Stimulated activated CD8-positive, alpha-beta memory T cell treated with anti-CD3 and anti-CD28 coated beads, Interleukin-7, amount 100 ng/mL, for 48 hours (primary cell): ENCODE results near the gene STK32A.
"Not testable (repeated sequence)": the region's sequence is repeated elsewhere in the genome, so short reads cannot be mapped to it uniquely, and the experiment has no call there.

ENCODE experiments used
- DNase-seq, 2 donors: peaks; one replicate each; pipeline ENCODE4 v3.0.0-alpha.2; 2020; ENCODE audit warnings: low read depth in 1 of 2; ENCODE audit errors: extremely low read depth in 1 of 2

The STK32A gene

GRCh38 chr5:147341345-147341744 lies 106.5 kb downstream of the STK32A start:
- no peak for DNase-seq

GRCh38 chr5:147344861-147345260 lies 110.0 kb downstream of the STK32A start:
- no peak for DNase-seq

GRCh38 chr5:147346006-147346561 lies 111.3 kb downstream of the STK32A start:
- no peak for DNase-seq

GRCh38 chr5:147348046-147348445 lies 113.2 kb downstream of the STK32A start:
- DNase-seq = no peak

GRCh38 chr5:147348451-147348850 lies 113.6 kb downstream of the STK32A start:
- DNase-seq = no peak

GRCh38 chr5:147349241-147349640 lies 114.4 kb downstream of the STK32A start:
- no peak for DNase-seq

GRCh38 chr5:147359101-147359500 lies 124.3 kb downstream of the STK32A start:
- no peak for DNase-seq

GRCh38 chr5:147359581-147359980 lies 124.8 kb downstream of the STK32A start:
- DNase-seq = no peak

GRCh38 chr5:147360816-147361215 lies 126.0 kb downstream of the STK32A start:
- DNase-seq = no peak

- no peak for DNase-seq
These were observed 126.8 kb downstream of the STK32A start for GRCh38 chr5:147361441-147362175.

GRCh38 chr5:147367381-147367780 lies 132.6 kb downstream of the STK32A start:
- not testable (repeated sequence) for DNase-seq

GRCh38 chr5:147369742-147370374 lies 135.0 kb downstream of the STK32A start:
- no peak for DNase-seq

- no peak for DNase-seq
These were observed 136.5 kb downstream of the STK32A start for GRCh38 chr5:147371290-147371689.

- DNase-seq = no peak
These were observed 137.4 kb downstream of the STK32A start for GRCh38 chr5:147372191-147372590.

- no peak for DNase-seq
These were observed 138.5 kb downstream of the STK32A start for GRCh38 chr5:147373328-147373727.

- DNase-seq = no peak
These were observed 140.3 kb downstream of the STK32A start for GRCh38 chr5:147375151-147375550.

- DNase-seq = no peak
These were observed 142.9 kb downstream of the STK32A start for GRCh38 chr5:147377682-147378081.

GRCh38 chr5:147381555-147381954 lies 146.7 kb downstream of the STK32A start:
- DNase-seq = no peak

- DNase-seq = no peak
These were observed 147.9 kb downstream of the STK32A start for GRCh38 chr5:147382776-147383175.

GRCh38 chr5:147384346-147385193 lies 149.7 kb downstream of the STK32A start:
- DNase-seq = no peak

GRCh38 chr5:147387109-147387508 lies 152.3 kb downstream of the STK32A start:
- no peak for DNase-seq
